B cell (primary cell): ENCODE data around the gene UNC5B.

ENCODE experiments used
- EZH2 ChIP-seq: IDR thresholded peaks from 2 replicates; pipeline ENCODE4 v1.6.1; 2012; ENCODE audit warnings: borderline replicate concordance, low read depth, mild to moderate bottlenecking, moderate library complexity, low read length; ENCODE audit not compliant: insufficient read depth, poor library complexity, severe bottlenecking
- TF ChIP-seq, protein P1 (sequence below): fragments of 200-600 bp; IDR thresholded peaks from one replicate; pipeline ENCODE4 v1.8.0; 2022; ENCODE audit warnings: antibody characterized with exemption, mild to moderate bottlenecking

DNA sequence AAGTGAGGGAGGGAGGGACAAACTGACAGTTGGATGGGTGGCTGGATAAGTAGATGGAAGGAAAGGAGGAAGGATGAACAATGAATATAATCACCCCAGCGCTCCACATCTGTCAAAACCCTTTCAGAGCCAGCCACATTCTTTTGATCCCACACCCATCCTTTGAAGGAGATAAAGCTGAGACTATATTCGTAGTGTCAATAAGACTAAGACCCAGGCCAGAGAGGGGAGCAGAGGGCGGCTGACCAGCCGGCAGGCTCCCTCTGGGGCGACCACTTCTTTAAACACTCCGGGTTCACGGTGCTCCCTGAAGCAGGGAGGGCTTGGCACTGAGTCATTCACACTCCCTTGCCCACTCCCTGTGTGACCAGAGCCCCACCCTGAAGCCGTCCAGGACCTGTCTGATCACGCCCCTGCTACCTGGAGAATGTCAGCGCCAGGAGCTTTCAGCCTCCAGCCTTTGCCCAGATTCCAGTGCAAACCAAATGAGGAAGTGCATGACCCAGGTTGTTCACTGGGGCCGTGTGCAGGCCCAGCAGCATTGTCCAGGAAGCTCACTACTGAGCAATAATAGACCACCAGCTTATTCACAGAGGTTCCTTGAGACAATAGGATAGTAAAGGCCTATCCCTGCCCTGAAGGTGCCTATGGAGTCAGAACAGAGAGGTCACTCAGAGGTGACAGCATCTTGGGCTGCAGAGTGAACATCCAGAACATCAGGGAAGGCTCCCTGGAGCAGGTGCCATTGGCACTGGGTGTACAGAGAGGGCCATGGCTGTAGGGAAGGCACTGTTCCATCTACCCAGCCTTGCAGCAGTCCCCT, 34.4 kb downstream of the UNC5B start:
- TF ChIP-seq, protein P1, sequence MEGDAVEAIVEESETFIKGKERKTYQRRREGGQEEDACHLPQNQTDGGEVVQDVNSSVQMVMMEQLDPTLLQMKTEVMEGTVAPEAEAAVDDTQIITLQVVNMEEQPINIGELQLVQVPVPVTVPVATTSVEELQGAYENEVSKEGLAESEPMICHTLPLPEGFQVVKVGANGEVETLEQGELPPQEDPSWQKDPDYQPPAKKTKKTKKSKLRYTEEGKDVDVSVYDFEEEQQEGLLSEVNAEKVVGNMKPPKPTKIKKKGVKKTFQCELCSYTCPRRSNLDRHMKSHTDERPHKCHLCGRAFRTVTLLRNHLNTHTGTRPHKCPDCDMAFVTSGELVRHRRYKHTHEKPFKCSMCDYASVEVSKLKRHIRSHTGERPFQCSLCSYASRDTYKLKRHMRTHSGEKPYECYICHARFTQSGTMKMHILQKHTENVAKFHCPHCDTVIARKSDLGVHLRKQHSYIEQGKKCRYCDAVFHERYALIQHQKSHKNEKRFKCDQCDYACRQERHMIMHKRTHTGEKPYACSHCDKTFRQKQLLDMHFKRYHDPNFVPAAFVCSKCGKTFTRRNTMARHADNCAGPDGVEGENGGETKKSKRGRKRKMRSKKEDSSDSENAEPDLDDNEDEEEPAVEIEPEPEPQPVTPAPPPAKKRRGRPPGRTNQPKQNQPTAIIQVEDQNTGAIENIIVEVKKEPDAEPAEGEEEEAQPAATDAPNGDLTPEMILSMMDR, result no peak
- no peak for TF ChIP-seq EZH2
